A673 (cell line): ENCODE data around the gene TST. TPM values are rescaled to one million over a fixed set of nuclear protein-coding genes. Genes with fewer than 3 reads are reported as not detected.

Experiments
- BruUV-seq: library from RNA; stranded (reverse); fragments of 400-500 nt; replicated peaks from 2 replicates; lab custom pipeline; 2021; lab: Mats Ljungman, UMichigan
- CTCF ChIA-PET: fragments of 300-600 bp; sonication (Branson Sonifier 250); formaldehyde crosslinking; loops from one replicate; lab custom pipeline; 2022; ENCODE audit warnings: antibody characterized with exemption; lab: Charles Lee
- POLR2A ChIA-PET: fragments of 300-600 bp; sonication (Branson Sonifier 250); formaldehyde crosslinking; loops from one replicate; lab custom pipeline; 2022; ENCODE audit warnings: antibody characterized with exemption; ENCODE audit not compliant: low non-redundant PET; lab: Charles Lee
- DNase-seq: peaks from one replicate; pipeline ENCODE4 v3.0.0-alpha.2; 2015; ENCODE audit warnings: low spot score
- H3K27ac ChIP-seq: fragments of 200-600 bp; sonication (generic); 2 replicates; pipeline ENCODE4 v1.5.1; 2016; ENCODE audit warnings: mixed run types, low read depth, mild to moderate bottlenecking, mixed read lengths, antibody characterized with exemption, low read length; ENCODE audit not compliant: poor library complexity, severe bottlenecking
- H3K27me3 ChIP-seq: fragments of 200-600 bp; sonication (generic); replicated peaks from 2 replicates; pipeline ENCODE4 v1.6.1; 2017; ENCODE audit warnings: mixed run types, low read depth, mild to moderate bottlenecking, mixed read lengths, antibody characterized with exemption, low read length; ENCODE audit not compliant: insufficient read depth, poor library complexity
- H3K36me3 ChIP-seq: fragments of 200-600 bp; sonication (generic); 2 replicates; pipeline ENCODE4 v1.6.1; 2016; ENCODE audit warnings: mixed run types, mild to moderate bottlenecking, mixed read lengths, antibody characterized with exemption, low read length; ENCODE audit not compliant: insufficient read depth, poor library complexity, severe bottlenecking
- H3K4me1 ChIP-seq: fragments of 200-600 bp; sonication (generic); 2 replicates; pipeline ENCODE4 v1.6.1; 2017; ENCODE audit warnings: mixed run types, mild to moderate bottlenecking, mixed read lengths, antibody characterized with exemption, low read length; ENCODE audit not compliant: insufficient read depth, poor library complexity, severe bottlenecking
- H3K4me3 ChIP-seq: fragments of 200-600 bp; sonication (generic); 2 replicates; pipeline ENCODE4 v1.5.1; 2016; ENCODE audit warnings: low read depth, mixed run types, mild to moderate bottlenecking, mixed read lengths, low read length; ENCODE audit not compliant: poor library complexity, severe bottlenecking
- H3K9me3 ChIP-seq: fragments of 200-600 bp; sonication (generic); 2 replicates; pipeline ENCODE4 v1.6.1; 2016; ENCODE audit warnings: mixed run types, low read depth, mild to moderate bottlenecking, mixed read lengths, antibody characterized with exemption, low read length; ENCODE audit not compliant: poor library complexity, severe bottlenecking
- EZH2 ChIP-seq: fragments of 200-600 bp; sonication (generic); IDR thresholded peaks from 2 replicates; pipeline ENCODE4 v1.6.1; 2017; ENCODE audit warnings: borderline replicate concordance, low read depth, mild to moderate bottlenecking, mixed read lengths, antibody characterized with exemption, low read length; ENCODE audit not compliant: poor library complexity, severe bottlenecking
- intact Hi-C: fragments of 100-400 bp; cut with micrococcal nuclease; formaldehyde crosslinking; loops from one replicate; pipeline ENCODE4 v1.10.0; 2022; ENCODE audit not compliant: unreplicated experiment
- total RNA-seq: library from RNA; stranded (reverse); gene quantifications from 2 replicates; pipeline ENCODE4 v1.2.3, GENCODE V29; 2021
- TF ChIP-seq, protein P1 (sequence below): fragments of 300-800, 200-600 bp; sonication (generic); conservative IDR thresholded peaks from 2 replicates; pipeline ENCODE4 v1.5.1; 2017; ENCODE audit warnings: low read depth, mild to moderate bottlenecking, antibody characterized with exemption, low read length, moderate library complexity, mixed read lengths

The TST gene
- total RNA-seq, 1 experiment from 2014 or later = 31.3 TPM

DNA sequence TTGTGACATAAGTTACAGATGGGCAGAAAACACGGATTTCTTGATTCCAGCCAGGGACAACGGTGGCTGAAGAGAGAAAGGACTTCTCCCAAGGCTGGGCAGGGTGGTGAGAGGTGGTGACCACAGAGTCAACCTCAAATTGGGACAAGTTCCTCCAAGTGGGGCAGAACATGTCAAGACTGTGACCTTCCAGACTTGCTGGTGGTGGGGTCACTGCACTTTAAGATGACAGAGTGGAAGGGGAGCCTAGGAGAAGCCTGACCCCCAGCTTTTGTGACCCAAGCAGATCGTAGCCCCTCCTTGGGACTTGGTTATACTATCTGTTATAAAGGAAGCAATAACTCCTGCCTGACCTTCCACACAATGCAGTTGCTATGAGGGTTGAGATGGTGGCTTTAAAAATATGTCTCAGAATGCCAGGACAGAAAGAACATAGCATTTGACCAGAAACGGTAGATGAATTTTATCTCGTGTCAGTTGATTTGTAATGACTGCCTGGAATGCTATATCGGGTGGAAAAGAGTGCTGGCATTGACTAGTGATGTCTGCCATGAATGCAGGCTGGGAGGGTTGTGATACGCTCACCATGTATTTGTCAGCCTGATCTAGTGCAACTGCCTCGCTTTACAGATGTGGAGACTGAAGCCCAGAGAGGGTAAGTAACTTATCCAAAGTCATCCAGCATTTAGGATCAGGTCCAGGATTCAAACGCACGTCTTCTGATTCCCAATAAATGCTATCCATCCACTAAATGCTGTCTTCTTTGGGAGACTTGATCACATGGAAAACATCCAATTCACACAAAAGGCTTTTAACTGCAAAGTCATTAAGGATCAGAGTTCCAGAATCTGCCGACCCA lies 18.3 kb downstream of the TST start:
- no peaks in the 10 kb centered on the region for H3K36me3 ChIP-seq
- DNase-seq = no peak
- ChIA-PET CTCF (no interaction called here), POLR2A (no interaction called here)
- BruUV-seq = no TSS peak
- peaks cover 7% of the 10 kb centered on the region for H3K27me3 ChIP-seq
- H3K9me3 ChIP-seq = no peaks in the 10 kb centered on the region
- intact Hi-C loops = no loop called here
- H3K4me1 ChIP-seq = no peaks in the 10 kb centered on the region
- no peak overlapping the region for H3K4me3 ChIP-seq
- no peak overlapping the region for H3K27ac ChIP-seq
- TF ChIP-seq EZH2 = no peak
- TF ChIP-seq, protein P1, sequence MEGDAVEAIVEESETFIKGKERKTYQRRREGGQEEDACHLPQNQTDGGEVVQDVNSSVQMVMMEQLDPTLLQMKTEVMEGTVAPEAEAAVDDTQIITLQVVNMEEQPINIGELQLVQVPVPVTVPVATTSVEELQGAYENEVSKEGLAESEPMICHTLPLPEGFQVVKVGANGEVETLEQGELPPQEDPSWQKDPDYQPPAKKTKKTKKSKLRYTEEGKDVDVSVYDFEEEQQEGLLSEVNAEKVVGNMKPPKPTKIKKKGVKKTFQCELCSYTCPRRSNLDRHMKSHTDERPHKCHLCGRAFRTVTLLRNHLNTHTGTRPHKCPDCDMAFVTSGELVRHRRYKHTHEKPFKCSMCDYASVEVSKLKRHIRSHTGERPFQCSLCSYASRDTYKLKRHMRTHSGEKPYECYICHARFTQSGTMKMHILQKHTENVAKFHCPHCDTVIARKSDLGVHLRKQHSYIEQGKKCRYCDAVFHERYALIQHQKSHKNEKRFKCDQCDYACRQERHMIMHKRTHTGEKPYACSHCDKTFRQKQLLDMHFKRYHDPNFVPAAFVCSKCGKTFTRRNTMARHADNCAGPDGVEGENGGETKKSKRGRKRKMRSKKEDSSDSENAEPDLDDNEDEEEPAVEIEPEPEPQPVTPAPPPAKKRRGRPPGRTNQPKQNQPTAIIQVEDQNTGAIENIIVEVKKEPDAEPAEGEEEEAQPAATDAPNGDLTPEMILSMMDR = no peak

DNA sequence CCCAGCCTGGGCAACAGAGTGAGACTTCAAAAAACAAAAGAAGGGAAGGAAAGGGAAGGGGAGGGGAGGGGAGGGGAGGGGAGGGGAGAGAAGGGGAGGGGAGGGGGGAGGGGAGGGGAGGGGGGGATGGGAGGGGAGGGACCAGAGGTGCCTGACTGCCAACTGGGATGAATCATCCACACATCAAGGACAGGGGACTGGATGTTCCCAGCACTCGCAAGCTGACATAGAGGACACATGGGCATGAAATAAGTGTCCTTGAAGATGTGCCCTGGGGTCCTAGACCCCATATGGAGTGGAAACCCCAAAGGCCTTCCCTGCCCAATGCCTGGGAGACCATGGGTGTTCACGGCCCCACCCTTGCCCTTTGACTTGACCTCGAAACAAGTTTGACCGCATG lies 19.8 kb downstream of the TST start:
- DNase-seq = no peak
- POLR2A ChIA-PET = no interaction called here
- CTCF ChIA-PET = no interaction called here
- Histone ChIP-seq H3K36me3 (no peaks in the 10 kb centered on the region), H3K9me3 (no peaks in the 10 kb centered on the region), H3K27me3 (peaks cover 7% of the 10 kb centered on the region), H3K4me1 (no peaks in the 10 kb centered on the region), H3K4me3 (no peak overlapping the region), H3K27ac (no peak overlapping the region)
- TF ChIP-seq, protein P1 = no peak
- TF ChIP-seq EZH2 = no peak
- intact Hi-C loops = no loop called here
- no TSS peak for BruUV-seq

DNA sequence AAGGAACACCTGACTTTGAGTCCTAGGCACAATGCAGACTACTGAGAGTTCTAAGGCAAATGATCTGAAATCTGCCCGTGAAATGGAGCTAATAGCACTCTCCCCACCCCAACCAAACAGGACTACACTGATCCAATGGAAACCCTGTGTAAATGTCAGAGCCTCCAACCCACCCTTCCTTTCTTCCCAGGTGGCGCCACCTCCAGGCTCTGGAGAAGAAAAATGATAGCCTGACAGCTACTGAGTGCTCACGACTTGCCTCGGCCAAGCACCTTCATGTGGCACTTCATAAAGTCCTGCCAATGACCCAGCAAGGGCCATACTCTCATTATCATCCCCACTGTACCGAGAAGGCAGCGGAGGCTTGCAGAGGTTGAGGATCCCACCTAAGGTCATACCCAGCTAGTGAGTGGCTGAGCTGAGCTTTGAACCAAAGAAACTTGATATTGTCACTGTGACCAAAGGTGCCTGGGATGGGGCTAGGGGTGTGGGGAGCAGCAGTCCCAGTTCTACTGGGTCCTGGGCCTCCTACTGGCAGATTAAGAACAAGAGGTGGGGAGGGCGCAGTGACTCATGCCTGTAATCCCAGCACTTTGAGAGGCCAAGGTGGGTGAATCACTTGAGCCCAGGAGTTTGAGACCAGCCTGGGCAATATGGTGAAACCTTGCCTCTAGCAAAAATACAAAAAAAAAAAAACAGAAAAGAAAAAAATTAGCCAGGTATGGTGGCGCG lies 20.5 kb downstream of the TST start:
- no peaks in the 10 kb centered on the region for H3K9me3 ChIP-seq
- no peak for TF ChIP-seq EZH2
- TF ChIP-seq, protein P1 = peak; percentile 35; the same call in 1 of the 2 replicates
- ChIA-PET POLR2A (no interaction called here), CTCF (no interaction called here)
- intact Hi-C loops = no loop called here
- H3K27me3 ChIP-seq = peaks cover 11% of the 10 kb centered on the region
- H3K4me3 ChIP-seq = no peak overlapping the region
- no peak for DNase-seq
- H3K36me3 ChIP-seq = no peaks in the 10 kb centered on the region
- BruUV-seq = no TSS peak
- H3K4me1 ChIP-seq = no peaks in the 10 kb centered on the region
- H3K27ac ChIP-seq = no peak overlapping the region
